ENCODE results near the gene NBDY.
A peak's percentile ranks its signal among the peaks of the same experiment; 100 is the strongest.
"Not testable (repeated sequence)": the region's sequence is repeated elsewhere in the genome, so short reads cannot be mapped to it uniquely, and the experiment has no call there.

GRCh38 chrX:56767348-56768119 lies 38.5 kb downstream of the NBDY start:
- TF ChIP-seq CTCF (IDR thresholded peaks at IDR 0.05) = peak in 1 of 5 experiments; percentile 53
- TF ChIP-seq POLR2A, EP300 (IDR thresholded peaks at IDR 0.05): not testable (repeated sequence)
